K562 (cell line): ENCODE results near the gene DOP1B. TPM values are rescaled to one million over a fixed set of nuclear protein-coding genes. Genes with fewer than 3 reads are reported as not detected.
A peak's percentile ranks its signal among the peaks of the same experiment; 100 is the strongest.

Source experiments
- ARID1B ChIP-seq: fragments of 450-650 bp; IDR thresholded peaks from 2 replicates; pipeline ENCODE4 v1.6.1; 2016; ENCODE audit warnings: antibody characterized with exemption, mild to moderate bottlenecking, inconsistent platforms
- CREM ChIP-seq: IDR thresholded peaks from 2 replicates; pipeline ENCODE4 v1.6.1; 2014; ENCODE audit warnings: antibody characterized with exemption, low read depth
- CTCF ChIP-seq, 3 experiments: IDR thresholded peaks in 2 of 3; conservative IDR thresholded peaks in 1 of 3; 2 replicates each; pipeline ENCODE4 v1.5.1; 2011 to 2012; ENCODE audit warnings: low read length in 3 of 3, mild to moderate bottlenecking in 3 of 3, control low read depth in 2 of 3, improper control_type of control experiment in 1 of 3, inconsistent platforms in 1 of 3, low read depth in 1 of 3, mixed read lengths in 1 of 3, moderate library complexity in 1 of 3; ENCODE audit not compliant: insufficient read depth in 2 of 3
- ESRRA ChIP-seq: fragments of 450-650 bp; IDR thresholded peaks from 2 replicates; pipeline ENCODE4 v1.6.1; 2014; ENCODE audit warnings: low read depth, mild to moderate bottlenecking, moderate library complexity, borderline replicate concordance
- ETS2 ChIP-seq: IDR thresholded peaks from 2 replicates; pipeline ENCODE4 v1.6.1; 2016; ENCODE audit warnings: borderline replicate concordance, missing genetic modification characterization, mild to moderate bottlenecking, moderate library complexity, missing compliant biosample characterization; ENCODE audit not compliant: poor library complexity, severe bottlenecking
- GABPB2 ChIP-seq: fragments of 250-450 bp; sonication (Bioruptor Pico); conservative IDR thresholded peaks from 2 replicates; pipeline ENCODE4 v1.5.1; 2021; ENCODE audit warnings: mild to moderate bottlenecking
- HOMEZ ChIP-seq: fragments of 250-450 bp; sonication (Bioruptor Pico); IDR thresholded peaks from 2 replicates; pipeline ENCODE4 v1.4.0; 2020; ENCODE audit warnings: mild to moderate bottlenecking, moderate library complexity
- MBD1 ChIP-seq: fragments of 250-450 bp; sonication (Bioruptor Pico); IDR thresholded peaks from 2 replicates; pipeline ENCODE4 v1.8.0; 2022; ENCODE audit warnings: inconsistent platforms
- RBM34 ChIP-seq: fragments of 200-400 bp; formaldehyde crosslinking; IDR thresholded peaks from 2 replicates; pipeline ENCODE4 v1.6.1; 2018; ENCODE audit warnings: low read length, borderline replicate concordance; ENCODE audit not compliant: insufficient read depth
- SIN3B ChIP-seq: fragments of 450-650 bp; IDR thresholded peaks from 2 replicates; pipeline ENCODE4 v1.6.1; 2017; ENCODE audit warnings: low read depth, mild to moderate bottlenecking, moderate library complexity
- SP1 ChIP-seq: sonication (generic); formaldehyde crosslinking; IDR thresholded peaks from 2 replicates; pipeline ENCODE4 v1.8.1; 2022; ENCODE audit warnings: mild to moderate bottlenecking, missing genetic modification reagents
- SP2 ChIP-seq: IDR thresholded peaks from 2 replicates; pipeline ENCODE4 v1.6.1; 2011; ENCODE audit warnings: mild to moderate bottlenecking, low read depth, low read length, moderate library complexity; ENCODE audit not compliant: poor library complexity, severe bottlenecking; ENCODE audit errors: extremely low read depth
- SRSF9 ChIP-seq: fragments of 200-400 bp; formaldehyde crosslinking; IDR thresholded peaks from 2 replicates; pipeline ENCODE4 v1.6.1; 2017; ENCODE audit warnings: low read depth, low read length, borderline replicate concordance
- ZFP91 ChIP-seq: sonication (generic); formaldehyde crosslinking; IDR thresholded peaks from 2 replicates; pipeline ENCODE4 v1.8.0; 2022; ENCODE audit warnings: mild to moderate bottlenecking, missing genetic modification reagents
- ZNF212 ChIP-seq: fragments of 450-650 bp; formaldehyde crosslinking; IDR thresholded peaks from 2 replicates; pipeline ENCODE4 v1.4.0; 2020; ENCODE audit warnings: mild to moderate bottlenecking
- ZNF3 ChIP-seq: fragments of 250-450 bp; sonication (Bioruptor Pico); IDR thresholded peaks from 2 replicates; pipeline ENCODE4 v1.5.0; 2021; ENCODE audit warnings: mild to moderate bottlenecking, moderate library complexity
- ZNF518B ChIP-seq: fragments of 250-450 bp; sonication (Bioruptor Pico); IDR thresholded peaks from 2 replicates; pipeline ENCODE4 v1.5.0; 2021; ENCODE audit warnings: mild to moderate bottlenecking, moderate library complexity
- polyA plus RNA-seq, 8 experiments: library from polyadenylated mRNA; depleted of rRNA in 4 of 8; stranded (reverse) in 5 of 8; unstranded in 3 of 8; fragments of >200 nt; fragmentation: Nextera tagmentation in 2 of 8; fragmentation: Illumina TruSeq in 1 of 8; extraction: Ambion mirVana in 2 of 8; extraction: Trizol in 1 of 8; gene quantifications; 2 replicates each; pipeline versions ENCODE4 v1.2.1 to v1.2.3, GENCODE V29; 2011 to 2014; ENCODE audit warnings: inconsistent platforms in 1 of 8, missing spikeins in 1 of 8
- total RNA-seq, 7 experiments: library from RNA; depleted of rRNA in 6 of 7; stranded (reverse); fragments of >200 nt in 6 of 7; fragmentation: Illumina TruSeq in 2 of 7; extraction: Trizol in 2 of 7; gene quantifications; 2 replicates each; pipeline versions ENCODE4 v1.2.1 to v1.2.3, GENCODE V29; 2011 to 2021; ENCODE audit warnings: low replicate concordance in 1 of 7

The DOP1B gene
- total and polyA plus RNA-seq, 9 of the 15 experiments (the other 6 are each of a cell fraction or from before 2014, with no cell fraction given) = 0.04 to 2.2 (median 0.68) TPM

- TF ChIP-seq ZFP91 (no peak), ETS2 (tag) (no peak), SRSF9 (no peak), CREM (0 out of 2 replicates have a peak, but pooled peaks have one; percentile 18), SP1 (CRISPR knock-in tag) (no peak), ARID1B (no peak), CTCF (IDR thresholded peaks at IDR 0.05 in 2 of 3, conservative IDR thresholded peaks at IDR 0.05 in 1 of 3; ENCODE audit: insufficient read depth in 2 of 3, low read depth in 1 of 3, low read length in 3 of 3) (peak; percentile 82 to 95 (median 92)), GABPB2 (no peak), SP2 (no peak), SIN3B (no peak), ZNF518B (CRISPR knock-in tag) (no peak), ZNF212 (CRISPR knock-in tag) (no peak), ESRRA (peak; percentile 50; the same call in 1 of the 2 replicates), RBM34 (no peak), HOMEZ (CRISPR knock-in tag) (no peak), ZNF3 (CRISPR knock-in tag) (no peak), MBD1 (no peak)
These were observed 31.0 kb upstream of the DOP1B start (continued) for GRCh38 chr21:36125512-36126207.
